Duodenal mucosa (tissue), 2 donors: ENCODE measurements around the gene NOD1.
A peak's percentile ranks its signal among the peaks of the same experiment; 100 is the strongest.
"Not testable (repeated sequence)": the region's sequence is repeated elsewhere in the genome, so short reads cannot be mapped to it uniquely, and the experiment has no call there.

ENCODE experiments used
- H3K27ac ChIP-seq: one replicate; pipeline ENCODE4 v1.7.0; 2013; ENCODE audit warnings: low read depth, low read length
- H3K27me3 ChIP-seq, 2 donors: one replicate each; pipeline ENCODE4 v1.7.0; 2013; ENCODE audit warnings: low read length in 2 of 2, control low read depth in 1 of 2; ENCODE audit not compliant: insufficient read depth in 2 of 2, control insufficient read depth in 1 of 2
- H3K36me3 ChIP-seq, 2 donors: one replicate each; pipeline ENCODE4 v1.7.0; 2013; ENCODE audit warnings: low read length in 2 of 2, control low read depth in 1 of 2; ENCODE audit not compliant: insufficient read depth in 2 of 2, control insufficient read depth in 1 of 2
- H3K4me1 ChIP-seq, 2 donors: one replicate each; pipeline ENCODE4 v1.7.0; 2013; ENCODE audit warnings: low read length in 2 of 2, control low read depth in 1 of 2; ENCODE audit not compliant: insufficient read depth in 2 of 2, control insufficient read depth in 1 of 2
- H3K4me3 ChIP-seq, 2 donors: one replicate each; pipeline ENCODE4 v1.7.0; 2013; ENCODE audit warnings: low read length in 2 of 2, low read depth in 1 of 2
- H3K9ac ChIP-seq, 2 donors: one replicate each; pipeline ENCODE4 v1.7.0; 2013; ENCODE audit warnings: low read length in 2 of 2, low read depth in 1 of 2
- H3K9me3 ChIP-seq, 2 donors: one replicate each; pipeline ENCODE4 v1.7.0; 2013; ENCODE audit warnings: low read length in 2 of 2, control low read depth in 1 of 2; ENCODE audit not compliant: control insufficient read depth in 1 of 2

NOD1 gene

DNA sequence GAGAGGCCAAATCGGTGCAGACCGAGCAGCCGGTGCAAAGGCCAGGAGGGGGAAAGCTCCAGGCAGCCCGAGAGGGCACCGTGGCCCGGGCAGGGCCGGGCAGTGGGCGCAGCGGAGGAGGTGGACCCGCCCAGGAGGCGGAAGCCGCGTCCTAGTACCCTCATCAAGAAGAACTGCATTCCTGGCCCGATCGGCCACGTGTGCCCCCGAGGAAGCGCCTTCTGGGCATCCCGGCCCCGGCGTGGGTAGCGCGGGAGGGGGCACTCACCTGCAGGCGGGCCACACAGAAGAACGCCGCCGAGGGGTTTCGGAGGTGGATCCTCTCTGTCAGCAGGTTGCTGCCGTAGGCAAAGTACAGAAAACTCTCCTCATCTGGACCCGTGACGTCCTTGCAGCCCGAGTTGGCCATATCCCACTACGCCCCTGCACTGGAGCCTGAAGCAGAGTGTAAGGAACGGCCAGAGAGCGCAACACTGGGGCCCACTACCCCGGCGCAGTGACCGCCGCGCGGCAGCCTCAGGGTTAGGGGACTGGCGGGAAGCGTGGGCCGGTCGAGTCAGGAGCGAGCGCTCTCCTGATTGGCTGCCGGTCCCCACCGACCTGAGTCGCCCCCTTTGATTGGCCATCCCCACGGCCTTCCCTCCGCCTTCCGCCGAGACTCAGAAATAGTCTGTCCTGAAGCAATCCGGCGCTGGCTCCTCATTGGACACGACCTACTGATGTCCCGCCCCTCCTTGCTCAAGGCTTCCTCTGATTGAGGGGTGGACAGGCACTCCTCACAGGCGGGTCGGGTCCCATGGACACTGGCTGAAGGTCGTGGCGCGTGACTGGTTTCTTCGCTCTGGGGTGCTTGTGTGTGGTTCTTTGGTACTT lies 26.0 kb upstream of the NOD1 start, which contains the start of gene GGCT:
TSS of gene GGCT (minus strand) at position 529 of the 873 bp plus-strand sequence. CDS start at position 409, 120 bp downstream.
- Histone ChIP-seq H3K9me3 (no peaks in the 10 kb centered on the region), H3K9ac (peak within 1 kb of the TSS; percentile 75 to 99), H3K4me3 (peak within 1 kb of the TSS; percentile 87 to 99), H3K27ac (peak within 1 kb of the TSS; percentile 68), H3K36me3 (no peaks in the 10 kb centered on the region), H3K27me3 (no peaks in the 10 kb centered on the region), H3K4me1 (peaks cover 18 to 23% of the 10 kb centered on the region in 2 donors)

DNA sequence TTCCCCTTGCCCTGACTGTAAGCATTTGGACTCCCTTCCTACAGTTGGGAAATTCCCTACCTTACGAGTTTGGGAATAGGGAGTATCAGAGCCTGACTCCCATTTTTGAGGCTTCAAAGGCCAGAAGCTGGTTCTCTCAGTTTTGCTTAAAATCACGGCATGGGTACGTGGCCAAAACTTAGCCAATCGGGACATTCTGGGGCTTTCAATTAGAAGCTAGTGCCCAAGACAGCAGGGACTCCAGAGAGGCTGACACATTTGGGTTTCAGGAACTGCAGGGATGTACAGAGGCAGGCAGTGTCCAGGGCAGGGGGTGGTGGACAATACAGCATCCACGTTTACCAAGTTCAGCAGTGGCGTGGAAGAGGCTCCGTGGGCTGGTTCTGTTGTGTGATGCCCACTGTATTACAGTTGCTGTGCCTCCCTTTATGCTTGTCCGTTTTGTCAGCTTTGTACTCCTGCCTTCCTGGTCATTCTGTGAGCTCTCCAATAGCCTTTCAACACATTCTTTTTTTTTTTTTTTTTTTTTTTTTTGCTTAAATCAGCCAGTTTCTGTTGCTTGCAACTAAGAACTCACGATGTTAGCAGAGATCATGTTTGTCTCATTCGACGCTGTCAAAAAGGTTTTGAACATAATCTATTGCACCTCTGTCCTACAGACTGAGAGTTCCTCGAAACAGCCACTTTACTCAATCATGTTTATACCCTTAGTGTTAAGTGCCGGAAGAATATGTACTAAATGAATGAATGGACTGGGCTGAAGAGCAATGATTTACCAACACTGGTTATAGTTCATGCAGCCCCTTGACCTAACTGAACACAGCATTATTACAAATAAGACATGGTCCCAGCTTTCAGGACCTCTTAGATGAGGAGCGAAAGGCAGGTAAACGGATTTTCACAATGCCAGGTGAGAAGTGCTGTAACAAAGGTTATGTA lies 25.0 kb upstream of the NOD1 start:
- H3K4me3 ChIP-seq = peak overlapping the region; percentile 87 to 99
- H3K27ac ChIP-seq = no peak overlapping the region
- H3K36me3 ChIP-seq = no peaks in the 10 kb centered on the region
- H3K27me3 ChIP-seq = no peaks in the 10 kb centered on the region
- H3K4me1 ChIP-seq = peaks cover 17 to 23% of the 10 kb centered on the region in 2 donors
- peak overlapping the region; percentile 70 to 91 for H3K9ac ChIP-seq
- H3K9me3 ChIP-seq = no peaks in the 10 kb centered on the region

DNA sequence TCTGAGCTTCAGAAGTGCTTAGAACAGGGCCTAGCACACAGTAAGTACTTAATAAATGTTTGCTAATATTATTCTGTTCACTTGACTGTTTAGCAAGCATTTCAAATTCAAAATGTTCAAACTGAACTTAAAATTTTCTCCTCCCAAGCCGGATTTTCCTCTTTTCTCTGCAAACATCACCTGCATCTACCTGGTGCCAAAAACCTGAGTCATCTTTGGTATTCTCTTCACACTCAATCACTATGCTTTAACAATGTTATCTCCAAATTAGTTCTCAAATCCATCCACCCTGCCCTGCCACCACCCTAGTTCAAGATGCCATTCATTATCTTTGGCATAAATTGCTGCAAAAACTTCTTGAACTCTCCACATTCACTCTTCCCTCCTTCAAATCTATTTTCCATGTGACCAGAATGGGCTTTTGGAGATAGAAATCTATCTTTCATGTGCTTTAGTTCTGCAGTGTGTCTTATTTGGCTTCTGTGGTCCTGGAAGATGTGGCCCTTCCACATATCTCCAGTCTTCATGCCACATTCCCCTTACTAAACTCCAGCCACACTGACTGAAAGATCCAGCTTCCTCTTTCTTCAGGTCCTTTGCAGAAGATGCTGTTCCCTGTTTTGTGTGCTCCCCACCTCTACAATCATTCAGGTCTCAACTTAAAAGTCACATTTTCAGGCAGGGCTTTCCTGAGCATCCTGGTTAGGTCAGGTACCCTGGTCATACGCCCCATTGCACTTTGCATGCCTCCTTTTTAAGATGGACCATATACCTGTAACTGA lies 24.1 kb upstream of the NOD1 start:
- peaks cover 17 to 23% of the 10 kb centered on the region in 2 donors for H3K4me1 ChIP-seq
- no peaks in the 10 kb centered on the region for H3K27me3 ChIP-seq
- H3K9me3 ChIP-seq = no peaks in the 10 kb centered on the region
- H3K36me3 ChIP-seq = no peaks in the 10 kb centered on the region
- H3K27ac ChIP-seq = no peak overlapping the region
- no peak overlapping the region for H3K9ac ChIP-seq
- H3K4me3 ChIP-seq = peak overlapping the region in 1 of 2 donors; percentile 87

DNA sequence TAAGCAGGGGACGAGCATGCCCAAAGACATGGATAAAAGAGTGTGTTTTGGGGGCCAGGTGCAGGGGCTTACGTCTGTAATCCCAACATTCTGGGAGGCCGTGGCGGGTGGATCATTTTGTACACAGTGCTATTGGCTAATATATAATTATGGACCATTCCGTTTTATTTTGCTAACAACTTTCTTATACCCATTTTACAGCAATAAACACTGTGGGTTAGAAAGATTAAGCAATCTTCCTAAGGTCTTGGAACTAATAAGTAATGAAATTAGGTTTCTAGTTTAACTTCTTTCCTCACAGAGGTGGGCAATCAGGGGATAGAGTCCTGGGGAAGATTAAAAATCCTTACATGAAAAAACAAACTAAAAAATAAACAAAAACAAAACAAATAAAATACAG lies 22.7 kb upstream of the NOD1 start:
- Histone ChIP-seq H3K9me3 (no peaks in the 10 kb centered on the region), H3K9ac (no peak overlapping the region), H3K4me3 (no peak overlapping the region), H3K36me3 (peaks cover 0 to 9% of the 10 kb centered on the region in 2 donors), H3K4me1 (peaks cover 17 to 23% of the 10 kb centered on the region in 2 donors), H3K27me3 (no peaks in the 10 kb centered on the region), H3K27ac (no peak overlapping the region)

DNA sequence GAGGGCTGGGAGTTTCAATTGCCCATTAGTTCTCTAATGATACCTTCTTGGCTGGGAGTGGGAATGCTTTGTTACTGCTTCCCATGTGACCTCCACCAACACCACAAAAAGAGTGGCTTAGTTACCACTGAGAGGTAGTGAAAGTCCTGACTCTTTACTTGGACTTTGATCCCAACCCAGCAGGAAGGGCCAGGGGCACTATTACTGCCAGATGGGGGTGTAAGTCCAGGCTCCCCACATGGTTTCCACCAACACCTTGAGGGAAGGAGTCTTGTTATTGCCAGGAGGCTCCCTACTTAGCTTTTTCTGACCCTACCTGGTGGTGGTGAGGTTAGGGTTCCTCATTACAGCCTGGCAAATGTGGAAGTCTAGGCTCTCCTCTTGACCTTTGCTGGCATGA lies 14.6 kb upstream of the NOD1 start:
- Histone ChIP-seq H3K36me3 (peaks cover 0 to 9% of the 10 kb centered on the region in 2 donors), H3K9ac (no peak overlapping the region), H3K9me3 (peaks cover 2 to 8% of the 10 kb centered on the region in 2 donors), H3K4me1 (peaks cover 0 to 6% of the 10 kb centered on the region in 2 donors), H3K27ac (no peak overlapping the region), H3K4me3 (no peak overlapping the region), H3K27me3 (no peaks in the 10 kb centered on the region)

DNA sequence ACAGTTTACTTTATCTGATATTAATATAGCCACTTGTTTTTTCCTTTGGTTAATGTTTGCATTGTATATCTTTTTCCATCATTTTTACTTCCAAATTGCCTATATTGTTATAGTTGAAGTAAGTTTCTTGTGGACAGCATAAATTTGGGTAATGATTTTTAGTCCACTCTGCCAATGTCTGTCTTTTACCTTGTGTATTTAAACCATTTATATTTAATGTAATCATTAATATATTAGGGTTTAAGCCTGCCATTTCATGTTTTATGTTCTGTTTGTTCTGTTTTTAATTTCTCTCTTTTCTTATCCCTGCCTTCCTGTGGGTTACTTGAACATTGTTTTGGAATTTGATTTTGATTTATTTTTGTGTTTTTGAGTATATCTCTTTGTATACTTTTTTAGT lies 12.8 kb upstream of the NOD1 start:
- H3K4me1 ChIP-seq = peaks cover 0 to 6% of the 10 kb centered on the region in 2 donors
- no peak overlapping the region for H3K9ac ChIP-seq
- H3K9me3 ChIP-seq = peaks cover 2 to 8% of the 10 kb centered on the region in 2 donors
- H3K4me3 ChIP-seq = no peak overlapping the region
- H3K27me3 ChIP-seq = no peaks in the 10 kb centered on the region
- peaks cover 0 to 2% of the 10 kb centered on the region in 2 donors for H3K36me3 ChIP-seq
- H3K27ac ChIP-seq = no peak overlapping the region

DNA sequence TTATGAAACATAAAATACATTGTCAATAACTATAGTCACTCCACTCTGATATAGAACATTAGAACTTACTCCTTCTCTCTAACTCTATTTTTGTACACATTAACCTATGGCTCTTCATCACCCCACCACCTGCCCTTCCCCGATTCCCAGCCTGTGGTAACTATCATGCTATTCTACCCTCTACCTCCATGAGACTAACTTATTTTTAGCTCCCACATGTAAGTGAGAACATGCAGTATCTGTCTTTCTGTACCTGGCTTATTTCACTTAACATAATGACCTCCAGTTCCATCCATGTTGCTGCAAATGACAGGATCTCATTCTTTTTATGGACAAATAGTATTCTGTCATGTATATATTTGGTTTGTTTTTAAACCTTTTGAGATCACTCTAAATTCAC lies 8.8 kb upstream of the NOD1 start:
- Histone ChIP-seq H3K36me3 (no peaks in the 10 kb centered on the region), H3K9ac (no peak overlapping the region), H3K4me1 (no peaks in the 10 kb centered on the region), H3K27me3 (no peaks in the 10 kb centered on the region), H3K27ac (no peak overlapping the region), H3K9me3 (peaks cover 2 to 8% of the 10 kb centered on the region in 2 donors), H3K4me3 (no peak overlapping the region)

DNA sequence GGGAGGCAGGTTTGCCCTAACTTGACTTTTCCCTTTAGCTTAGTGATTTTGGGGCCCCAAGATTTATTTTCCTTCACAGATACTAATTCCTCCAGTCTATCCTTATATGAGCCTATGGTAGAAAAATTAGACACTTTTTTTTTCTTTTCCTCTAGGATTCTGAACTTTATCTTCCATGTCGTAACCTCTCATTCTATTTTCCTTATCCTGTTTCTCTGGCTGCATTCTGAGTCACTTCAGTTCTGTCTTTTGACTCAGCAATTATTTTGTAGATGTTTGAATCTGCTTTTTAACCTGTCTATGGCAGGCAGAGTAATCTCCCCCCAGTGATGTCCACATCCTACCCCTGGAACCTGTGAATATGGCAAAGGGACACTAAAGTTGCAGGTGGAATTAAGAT lies 7.1 kb upstream of the NOD1 start:
- Histone ChIP-seq H3K4me3 (no peak overlapping the region), H3K9me3 (peaks cover 0 to 4% of the 10 kb centered on the region in 2 donors), H3K4me1 (no peaks in the 10 kb centered on the region), H3K36me3 (no peaks in the 10 kb centered on the region), H3K9ac (no peak overlapping the region), H3K27me3 (no peaks in the 10 kb centered on the region), H3K27ac (no peak overlapping the region)

DNA sequence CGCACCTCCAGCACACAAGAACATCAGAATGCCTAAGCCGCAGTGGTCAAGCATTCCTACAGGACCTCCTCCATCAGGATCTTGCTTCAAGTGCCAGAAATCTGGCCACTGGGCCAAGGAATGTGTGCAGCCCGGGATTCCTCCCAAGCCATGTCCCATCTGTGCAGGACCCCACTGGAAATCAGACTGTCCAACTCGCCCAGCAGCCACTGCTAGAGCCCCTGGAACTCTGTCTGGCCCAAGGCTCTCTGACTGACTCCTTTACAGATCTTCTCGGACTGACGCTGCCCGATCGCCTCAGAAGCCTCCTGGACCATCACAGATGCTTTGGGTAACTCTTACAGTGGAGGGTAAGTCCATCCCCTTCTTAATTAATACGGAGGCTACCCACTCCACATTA lies 2.8 kb upstream of the NOD1 start:
- not testable (repeated sequence) for H3K9ac ChIP-seq, H3K36me3 ChIP-seq, H3K27ac ChIP-seq, H3K27me3 ChIP-seq, H3K4me3 ChIP-seq, H3K9me3 ChIP-seq
- peaks cover 13 to 22% of the 10 kb centered on the region in 2 donors for H3K4me1 ChIP-seq
